ENCODE data around the gene CNIH1. TPM values are rescaled to one million over a fixed set of nuclear protein-coding genes. Genes with fewer than 3 reads are reported as not detected.
A peak's percentile ranks its signal among the peaks of the same experiment; 100 is the strongest.

Gene CNIH1
- total RNA-seq, 2 donors from 2014 or later: 117 to 125 TPM

GRCh38 chr14:54425537-54426274 is 15.5 kb downstream of the CNIH1 start:
- no peak for DNase-seq
- Histone ChIP-seq H3K9me3 (no peaks in the 10 kb centered on the region), H3K27ac (no peak overlapping the region), H3K36me3 (no peaks in the 10 kb centered on the region), H3K4me1 (no peaks in the 10 kb centered on the region), H3K27me3 (no peaks in the 10 kb centered on the region), H3K9ac (ENCODE audit: low read depth in 2 of 2, low read length in 2 of 2) (no peak overlapping the region), H3K4me3 (no peak overlapping the region)
- intact Hi-C loops (cut with DNase I): no loop called here
- no peak for TF ChIP-seq CTCF (IDR thresholded peaks at IDR 0.05)

DNA sequence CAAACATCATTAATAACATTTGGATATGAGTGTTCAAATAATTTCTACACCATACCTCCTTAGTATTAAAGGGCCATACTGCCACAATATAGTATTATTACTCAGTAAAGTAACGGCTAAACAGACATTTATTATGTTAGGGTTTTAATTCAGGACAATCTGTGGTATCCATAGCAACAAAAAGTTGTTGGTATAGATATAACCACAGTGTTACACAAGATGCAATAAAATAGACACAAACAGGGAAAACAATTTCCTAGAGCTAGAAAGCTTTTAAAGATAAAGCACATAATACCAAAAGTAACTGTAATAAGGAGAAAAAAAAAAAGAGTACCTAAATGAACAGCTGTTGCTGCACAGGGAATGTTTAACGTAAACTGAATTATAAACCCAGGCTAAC is 16.1 kb downstream of the CNIH1 start:
- intact Hi-C loops (cut with DNase I): no loop called here
- Histone ChIP-seq H3K4me3 (no peak overlapping the region), H3K36me3 (no peaks in the 10 kb centered on the region), H3K9ac (ENCODE audit: low read depth in 2 of 2, low read length in 2 of 2) (no peak overlapping the region), H3K27ac (no peak overlapping the region), H3K4me1 (no peaks in the 10 kb centered on the region), H3K27me3 (no peaks in the 10 kb centered on the region), H3K9me3 (no peaks in the 10 kb centered on the region)
- no peak for DNase-seq
- TF ChIP-seq CTCF (IDR thresholded peaks at IDR 0.05): no peak

DNA sequence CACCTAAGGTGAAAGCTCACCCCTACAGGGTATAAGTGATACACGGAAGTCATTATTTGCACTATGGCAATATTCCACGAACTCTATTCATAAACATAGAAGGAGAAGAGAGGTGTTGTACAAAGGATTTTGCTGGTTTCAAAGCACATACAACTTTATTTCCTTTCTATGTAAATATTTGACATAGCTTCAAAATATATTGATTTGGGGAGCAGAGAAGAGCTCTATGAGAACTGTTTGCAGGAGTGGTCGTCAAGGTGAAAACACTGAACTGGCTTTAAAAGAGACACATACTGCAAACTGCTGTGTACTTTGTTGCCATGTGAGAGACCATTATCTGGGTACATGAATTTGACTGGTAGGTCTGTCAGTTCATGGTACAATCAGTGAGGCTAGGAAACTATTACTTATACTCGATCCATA is 16.7 kb downstream of the CNIH1 start:
- Histone ChIP-seq H3K4me3 (no peak overlapping the region), H3K4me1 (no peaks in the 10 kb centered on the region), H3K9me3 (no peaks in the 10 kb centered on the region), H3K27ac (no peak overlapping the region), H3K36me3 (no peaks in the 10 kb centered on the region), H3K9ac (ENCODE audit: low read depth in 2 of 2, low read length in 2 of 2) (no peak overlapping the region), H3K27me3 (no peaks in the 10 kb centered on the region)
- no peak for DNase-seq
- TF ChIP-seq CTCF (IDR thresholded peaks at IDR 0.05): no peak
- intact Hi-C loops (cut with DNase I): no loop called here

DNA sequence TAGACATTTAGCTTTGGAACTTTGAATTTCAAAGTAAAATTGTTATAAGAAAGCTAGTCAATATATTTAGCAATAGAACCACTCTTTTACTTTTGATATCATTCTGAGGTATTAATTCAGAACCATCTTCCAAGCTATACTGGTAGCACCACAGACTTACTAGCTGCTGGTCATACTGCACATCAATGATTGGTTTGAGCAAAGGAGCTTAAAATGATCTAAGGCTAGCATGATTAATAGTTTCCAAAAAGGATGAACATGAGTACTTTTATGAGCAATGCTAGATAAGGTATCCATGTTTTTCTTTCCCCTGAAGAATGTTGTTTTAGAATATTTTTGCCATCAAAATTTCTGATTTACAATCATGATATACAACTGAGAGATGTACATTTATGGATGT is 17.2 kb downstream of the CNIH1 start:
- DNase-seq: no peak
- Histone ChIP-seq H3K4me1 (no peaks in the 10 kb centered on the region), H3K9ac (ENCODE audit: low read depth in 2 of 2, low read length in 2 of 2) (no peak overlapping the region), H3K9me3 (no peaks in the 10 kb centered on the region), H3K4me3 (no peak overlapping the region), H3K27me3 (no peaks in the 10 kb centered on the region), H3K36me3 (no peaks in the 10 kb centered on the region), H3K27ac (no peak overlapping the region)
- intact Hi-C loops (cut with DNase I): no loop called here
- TF ChIP-seq CTCF (IDR thresholded peaks at IDR 0.05): no peak

GRCh38 chr14:54420478-54421142 is 20.6 kb downstream of the CNIH1 start:
- H3K36me3 ChIP-seq: no peaks in the 10 kb centered on the region
- no peaks in the 10 kb centered on the region for H3K27me3 ChIP-seq
- H3K4me1 ChIP-seq: no peaks in the 10 kb centered on the region
- intact Hi-C loops (cut with DNase I): no loop called here
- peak; percentile 58 for TF ChIP-seq CTCF (IDR thresholded peaks at IDR 0.05)
- H3K9me3 ChIP-seq: no peaks in the 10 kb centered on the region
- no peak overlapping the region for H3K27ac ChIP-seq
- no peak overlapping the region for H3K4me3 ChIP-seq
- peak; percentile 40 for DNase-seq
- no peak overlapping the region for H3K9ac ChIP-seq (ENCODE audit: low read depth in 2 of 2, low read length in 2 of 2)

Data from colonic mucosa (tissue), 4 donors.